ENCODE measurements around the gene CSPG4. TPM values are rescaled to one million over a fixed set of nuclear protein-coding genes. Genes with fewer than 3 reads are reported as not detected.

CSPG4 gene
- total and polyA plus RNA-seq, 2 of the 13 experiments (the other 11 are each of a cell fraction or from before 2014, with no cell fraction given): 0.01 to 0.04 TPM

GRCh38 chr15:75647370-75648155, 65.1 kb downstream of the CSPG4 start, which contains the start of gene SNX33 (continued):
- TF ChIP-seq, protein P1, sequence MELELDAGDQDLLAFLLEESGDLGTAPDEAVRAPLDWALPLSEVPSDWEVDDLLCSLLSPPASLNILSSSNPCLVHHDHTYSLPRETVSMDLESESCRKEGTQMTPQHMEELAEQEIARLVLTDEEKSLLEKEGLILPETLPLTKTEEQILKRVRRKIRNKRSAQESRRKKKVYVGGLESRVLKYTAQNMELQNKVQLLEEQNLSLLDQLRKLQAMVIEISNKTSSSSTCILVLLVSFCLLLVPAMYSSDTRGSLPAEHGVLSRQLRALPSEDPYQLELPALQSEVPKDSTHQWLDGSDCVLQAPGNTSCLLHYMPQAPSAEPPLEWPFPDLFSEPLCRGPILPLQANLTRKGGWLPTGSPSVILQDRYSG (CRISPR knock-in tag; IDR thresholded peaks at IDR 0.05): no peak
- TF ChIP-seq RAD51 (IDR thresholded peaks at IDR 0.05; ENCODE audit: borderline replicate concordance) (no peak), ZIK1 (CRISPR knock-in tag; IDR thresholded peaks at IDR 0.05; ENCODE audit: borderline replicate concordance, low read depth) (no peak; the same call in 1 of the 2 replicates), PCBP2 (optimal IDR thresholded peaks at IDR 0.05; ENCODE audit: low read depth, low read length, poor library complexity, severe bottlenecking) (no peak), CEBPB (IDR thresholded peaks at IDR 0.05; ENCODE audit: borderline replicate concordance, low read depth, low read length) (no peak), ETV6 (CRISPR knock-in tag; conservative IDR thresholded peaks at IDR 0.05) (no peak), ATF6 (CRISPR knock-in tag; conservative IDR thresholded peaks at IDR 0.05) (no peak), TP53 (CRISPR knock-in tag; conservative IDR thresholded peaks at IDR 0.05) (no peak), ZNF343 (CRISPR knock-in tag; IDR thresholded peaks at IDR 0.05) (no peak), KLF15 (CRISPR knock-in tag; IDR thresholded peaks at IDR 0.05; ENCODE audit: borderline replicate concordance) (no peak), KLF9 (CRISPR knock-in tag; IDR thresholded peaks at IDR 0.05; ENCODE audit: low read depth) (no peak), ZNF605 (CRISPR knock-in tag; IDR thresholded peaks at IDR 0.05) (no peak), ZNF468 (CRISPR knock-in tag; IDR thresholded peaks at IDR 0.05) (no peak), GATA4 (IDR thresholded peaks at IDR 0.05; ENCODE audit: borderline replicate concordance, low read depth) (no peak), ZNF274 (CRISPR knock-in tag; IDR thresholded peaks at IDR 0.05) (no peak; the same call in 1 of the 2 replicates), ZNF251 (CRISPR knock-in tag; IDR thresholded peaks at IDR 0.05) (no peak), BORCS8-MEF2B (CRISPR knock-in tag; IDR thresholded peaks at IDR 0.05) (peak; percentile 58; the same call in 1 of the 2 replicates), MED8 (CRISPR knock-in tag; IDR thresholded peaks at IDR 0.05; ENCODE audit: insufficient replicate concordance) (no peak), ZNF629 (CRISPR knock-in tag; conservative IDR thresholded peaks at IDR 0.05) (peak; percentile 15; the same call in 1 of the 2 replicates), HNF4G (IDR thresholded peaks at IDR 0.05; ENCODE audit: borderline replicate concordance, low read depth, low read length) (no peak), HNF4G (CRISPR knock-in tag; IDR thresholded peaks at IDR 0.05; ENCODE audit: borderline replicate concordance, low read depth) (peak; percentile 69), MYC (CRISPR knock-in tag; IDR thresholded peaks at IDR 0.05; ENCODE audit: borderline replicate concordance) (peak; percentile 75; the same call in 1 of the 2 replicates), EP300 (IDR thresholded peaks at IDR 0.05; ENCODE audit: low read depth in 2 of 2, low read length in 2 of 2) (no peak), EP300 (CRISPR knock-in tag; IDR thresholded peaks at IDR 0.05; ENCODE audit: borderline replicate concordance) (no peak)
- TF ChIP-seq, protein P2, sequence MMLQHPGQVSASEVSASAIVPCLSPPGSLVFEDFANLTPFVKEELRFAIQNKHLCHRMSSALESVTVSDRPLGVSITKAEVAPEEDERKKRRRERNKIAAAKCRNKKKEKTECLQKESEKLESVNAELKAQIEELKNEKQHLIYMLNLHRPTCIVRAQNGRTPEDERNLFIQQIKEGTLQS (CRISPR knock-in tag; IDR thresholded peaks at IDR 0.05): no peak
- TF ChIP-seq, protein P3, sequence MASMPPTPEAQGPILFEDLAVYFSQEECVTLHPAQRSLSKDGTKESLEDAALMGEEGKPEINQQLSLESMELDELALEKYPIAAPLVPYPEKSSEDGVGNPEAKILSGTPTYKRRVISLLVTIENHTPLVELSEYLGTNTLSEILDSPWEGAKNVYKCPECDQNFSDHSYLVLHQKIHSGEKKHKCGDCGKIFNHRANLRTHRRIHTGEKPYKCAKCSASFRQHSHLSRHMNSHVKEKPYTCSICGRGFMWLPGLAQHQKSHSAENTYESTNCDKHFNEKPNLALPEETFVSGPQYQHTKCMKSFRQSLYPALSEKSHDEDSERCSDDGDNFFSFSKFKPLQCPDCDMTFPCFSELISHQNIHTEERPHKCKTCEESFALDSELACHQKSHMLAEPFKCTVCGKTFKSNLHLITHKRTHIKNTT (CRISPR knock-in tag; IDR thresholded peaks at IDR 0.05): no peak

Data from HepG2 (cell line).